Stimulated activated CD4-positive, alpha-beta T cell treated with anti-CD3 and anti-CD28 coated beads, Interleukin-2, amount 100 ng/mL, for 4 hours (primary cell): ENCODE measurements around the gene MINDY3.
"Not testable (repeated sequence)": the region's sequence is repeated elsewhere in the genome, so short reads cannot be mapped to it uniquely, and the experiment has no call there.

Experiments
- DNase-seq: peaks from one replicate; pipeline ENCODE4 v3.0.0-alpha.2; 2020; ENCODE audit warnings: low read depth

The MINDY3 gene

GRCh38 chr10:15780353-15781135 lies 79.8 kb downstream of the MINDY3 start:
- DNase-seq = no peak

GRCh38 chr10:15775513-15775912 lies 84.8 kb downstream of the MINDY3 start:
- no peak for DNase-seq

DNA sequence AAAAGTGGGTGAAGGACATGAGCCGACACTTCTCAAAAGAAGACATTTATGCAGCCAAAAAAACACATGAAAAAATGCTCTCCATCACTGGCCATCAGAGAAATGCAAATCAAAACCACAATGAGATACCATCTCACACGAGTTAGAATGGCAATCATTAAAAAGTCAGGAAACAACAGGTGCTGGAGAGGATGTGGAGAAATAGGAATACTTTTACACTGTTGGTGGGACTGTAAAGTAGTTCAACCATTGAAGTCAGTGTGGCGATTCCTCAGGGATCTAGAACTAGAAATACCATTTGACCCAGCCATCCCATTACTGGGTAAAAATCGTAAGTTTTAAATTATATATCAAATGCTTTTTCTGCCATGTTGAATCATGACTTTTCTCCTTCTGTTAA lies 85.8 kb downstream of the MINDY3 start:
- not testable (repeated sequence) for DNase-seq

GRCh38 chr10:15764892-15765454 lies 95.3 kb downstream of the MINDY3 start:
- DNase-seq = no peak

DNA sequence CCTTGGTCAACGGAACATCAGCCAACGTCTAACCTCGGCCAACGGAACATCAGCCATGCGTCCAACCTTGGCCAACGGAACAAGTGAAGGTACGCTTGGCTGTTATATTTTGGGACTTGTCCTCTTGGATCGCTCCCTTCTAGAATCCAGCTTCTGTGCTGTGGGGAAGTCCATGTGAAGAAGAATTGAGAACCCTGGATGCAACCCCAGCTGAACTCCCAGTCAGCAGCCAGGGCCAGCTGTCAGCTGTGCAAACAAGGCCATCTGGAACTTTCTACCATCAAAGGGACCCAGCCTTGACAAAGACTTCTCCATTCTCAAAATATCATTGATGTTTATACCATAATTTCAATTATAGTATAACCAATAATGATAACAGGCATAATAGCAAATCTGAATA lies 97.3 kb downstream of the MINDY3 start:
- no peak for DNase-seq

- not testable (repeated sequence) for DNase-seq
Observed at GRCh38 chr10:15762239-15762638, 98.1 kb downstream of the MINDY3 start.

DNA sequence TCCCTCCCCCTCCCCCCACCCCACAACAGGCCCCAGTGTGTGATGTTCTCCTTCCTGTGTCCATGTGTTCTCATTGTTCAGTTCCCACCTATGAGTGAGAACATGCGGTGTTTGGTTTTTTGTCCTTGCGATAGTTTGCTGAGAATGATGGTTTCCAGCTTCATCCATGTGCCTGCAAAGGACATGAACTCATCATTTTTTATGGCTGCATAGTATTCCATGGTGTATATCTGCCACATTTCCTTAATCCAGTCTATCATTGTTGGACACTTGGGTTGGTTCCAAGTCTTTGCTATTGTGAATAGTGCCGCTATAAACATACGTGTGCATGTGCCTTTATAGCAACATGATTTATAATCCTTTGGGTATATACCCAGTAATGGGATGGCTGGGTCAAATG lies 99.1 kb downstream of the MINDY3 start:
- DNase-seq = not testable (repeated sequence)

DNA sequence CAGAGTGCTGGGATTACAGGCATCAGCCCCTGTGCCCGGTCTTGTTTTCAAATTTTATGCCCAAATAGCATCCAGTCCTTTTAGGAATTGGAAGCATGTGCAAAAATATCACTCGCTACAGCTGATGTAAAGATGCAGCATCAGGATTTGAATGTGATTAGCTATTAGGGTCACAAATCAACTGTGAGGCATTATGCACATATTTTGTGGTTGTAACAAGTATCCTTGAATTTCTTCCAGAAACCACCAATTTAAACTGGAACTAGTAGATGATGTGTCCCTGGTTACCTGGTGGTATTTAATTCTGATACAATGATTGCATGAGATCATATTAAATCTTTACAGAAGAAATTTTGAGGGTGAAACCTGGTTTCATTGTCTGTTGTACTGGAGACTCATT lies 99.6 kb downstream of the MINDY3 start:
- no peak for DNase-seq

GRCh38 chr10:15759265-15759664 lies 101.0 kb downstream of the MINDY3 start:
- no peak for DNase-seq

GRCh38 chr10:15758618-15759017 lies 101.7 kb downstream of the MINDY3 start:
- no peak for DNase-seq

- no peak for DNase-seq
Observed at GRCh38 chr10:15754937-15755336, 105.4 kb downstream of the MINDY3 start.

DNA sequence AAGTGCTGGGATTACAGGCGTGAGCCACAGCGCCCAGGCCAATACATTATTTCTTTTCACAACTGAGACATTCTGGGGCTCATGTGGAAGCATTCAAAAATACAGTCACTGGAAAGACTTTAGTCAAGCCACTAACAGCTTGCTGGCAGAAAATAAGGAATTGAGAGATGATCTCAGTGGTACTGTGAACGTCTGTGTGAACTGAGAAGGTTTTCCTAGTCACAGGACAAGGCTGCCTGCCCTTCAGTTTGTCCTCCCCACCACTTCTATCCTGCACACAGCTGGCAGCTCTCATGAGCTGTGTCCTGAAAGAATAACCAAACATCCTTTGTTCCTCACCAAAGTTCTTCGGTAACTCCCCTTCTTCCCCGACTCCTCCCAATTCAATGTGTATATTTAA lies 109.3 kb downstream of the MINDY3 start:
- DNase-seq = no peak

DNA sequence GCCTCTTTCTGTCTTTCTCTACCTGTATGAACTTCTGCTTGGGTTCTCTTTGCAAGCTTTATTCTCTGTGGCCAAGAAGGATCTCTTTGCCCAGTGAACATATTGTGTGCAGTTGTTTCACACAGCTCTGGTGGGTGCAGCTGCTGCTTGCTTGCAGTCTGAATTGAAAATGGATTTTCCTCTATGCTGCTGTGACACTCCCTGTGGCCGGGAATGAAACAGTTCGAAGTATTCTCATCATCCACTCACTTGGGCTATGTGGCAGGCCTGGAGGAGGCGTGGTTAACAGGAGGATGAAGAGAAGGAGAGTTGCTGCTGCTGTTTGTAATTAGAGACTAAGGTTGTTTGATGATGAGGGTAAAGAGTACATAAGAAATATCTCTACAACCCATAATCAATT lies 112.2 kb downstream of the MINDY3 start:
- no peak for DNase-seq

DNA sequence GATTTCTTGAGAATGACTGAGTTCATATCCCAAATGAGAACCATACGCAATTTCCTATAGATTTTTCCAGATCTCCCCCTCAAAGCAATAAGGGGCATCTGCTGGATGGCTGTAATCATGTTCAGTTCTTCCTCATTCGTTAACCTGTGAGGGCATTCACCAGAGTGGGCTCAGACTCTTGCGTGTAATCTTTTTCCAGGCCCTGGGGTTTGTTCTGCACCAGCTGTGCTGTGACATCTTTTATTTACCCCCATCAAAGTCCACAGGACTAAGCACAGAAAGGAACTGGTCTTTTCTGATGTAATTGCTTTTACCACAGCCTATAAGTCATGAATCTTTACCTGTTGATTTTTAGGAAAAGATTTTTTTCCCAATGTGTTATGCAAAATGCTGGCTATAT lies 112.7 kb downstream of the MINDY3 start:
- DNase-seq = no peak

GRCh38 chr10:15745751-15746150 lies 114.6 kb downstream of the MINDY3 start:
- no peak for DNase-seq

- DNase-seq = peak; percentile 9
Observed at GRCh38 chr10:15744217-15744865, 116.0 kb downstream of the MINDY3 start.

DNA sequence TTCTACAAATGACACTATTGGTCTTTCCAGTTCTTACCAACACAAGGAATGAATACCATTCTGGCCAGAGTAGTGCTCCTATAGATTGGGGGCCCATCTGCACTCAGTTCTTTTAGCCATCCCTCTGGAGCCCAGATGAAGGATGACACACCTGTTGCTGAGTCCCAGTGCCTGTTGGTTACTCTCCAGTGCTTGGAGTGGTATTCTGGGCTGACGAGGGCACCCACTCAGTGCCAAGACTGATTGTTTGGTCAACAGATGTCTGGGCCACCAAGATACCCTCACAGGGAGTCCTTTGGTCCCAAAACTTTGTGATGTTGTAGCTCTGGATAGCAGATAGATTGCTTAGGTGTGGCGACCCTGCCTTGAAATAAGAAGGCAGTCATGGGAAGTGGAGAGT lies 116.9 kb downstream of the MINDY3 start:
- no peak for DNase-seq

DNA sequence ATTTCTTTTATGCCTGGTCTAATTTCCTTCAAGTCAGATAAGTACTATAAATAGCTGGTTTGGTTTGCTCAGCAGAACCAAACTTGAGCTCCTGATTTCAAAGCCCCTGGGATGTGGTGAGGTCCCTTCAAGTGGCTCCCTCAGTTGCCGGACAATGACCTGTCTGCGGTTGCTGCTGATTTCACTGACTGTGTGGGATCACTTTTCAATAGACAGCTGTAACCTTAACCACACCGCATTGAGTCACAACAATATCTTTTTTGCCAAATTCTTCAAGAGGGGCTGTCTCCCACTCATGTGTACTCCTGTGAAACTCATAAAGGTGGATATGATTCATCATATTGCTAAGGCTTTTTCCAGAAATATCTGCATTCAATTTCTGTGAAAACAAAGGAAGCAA lies 117.5 kb downstream of the MINDY3 start:
- no peak for DNase-seq

DNA sequence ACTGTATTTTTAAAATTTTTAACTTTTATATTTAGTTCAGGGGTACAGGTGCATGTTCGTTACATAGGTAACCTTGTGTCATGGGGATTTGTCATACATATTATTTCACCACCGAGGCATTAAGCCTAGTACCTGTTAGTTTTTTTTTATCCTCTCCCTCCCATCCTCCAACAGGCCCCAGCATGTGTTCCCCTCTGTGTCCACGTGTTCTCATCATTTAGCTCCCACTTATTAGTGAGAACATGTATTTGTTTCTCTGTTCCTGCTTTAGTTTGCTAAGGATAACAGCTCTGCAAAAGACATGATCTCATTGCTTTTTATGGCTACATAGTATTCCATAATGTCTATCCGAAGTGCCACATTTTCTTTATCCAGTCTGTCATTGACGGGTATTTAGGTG lies 118.2 kb downstream of the MINDY3 start:
- DNase-seq = no peak

- no peak for DNase-seq
Observed at GRCh38 chr10:15741581-15741980, 118.7 kb downstream of the MINDY3 start.

- DNase-seq = no peak
Observed at GRCh38 chr10:15740261-15740660, 120.0 kb downstream of the MINDY3 start.

DNA sequence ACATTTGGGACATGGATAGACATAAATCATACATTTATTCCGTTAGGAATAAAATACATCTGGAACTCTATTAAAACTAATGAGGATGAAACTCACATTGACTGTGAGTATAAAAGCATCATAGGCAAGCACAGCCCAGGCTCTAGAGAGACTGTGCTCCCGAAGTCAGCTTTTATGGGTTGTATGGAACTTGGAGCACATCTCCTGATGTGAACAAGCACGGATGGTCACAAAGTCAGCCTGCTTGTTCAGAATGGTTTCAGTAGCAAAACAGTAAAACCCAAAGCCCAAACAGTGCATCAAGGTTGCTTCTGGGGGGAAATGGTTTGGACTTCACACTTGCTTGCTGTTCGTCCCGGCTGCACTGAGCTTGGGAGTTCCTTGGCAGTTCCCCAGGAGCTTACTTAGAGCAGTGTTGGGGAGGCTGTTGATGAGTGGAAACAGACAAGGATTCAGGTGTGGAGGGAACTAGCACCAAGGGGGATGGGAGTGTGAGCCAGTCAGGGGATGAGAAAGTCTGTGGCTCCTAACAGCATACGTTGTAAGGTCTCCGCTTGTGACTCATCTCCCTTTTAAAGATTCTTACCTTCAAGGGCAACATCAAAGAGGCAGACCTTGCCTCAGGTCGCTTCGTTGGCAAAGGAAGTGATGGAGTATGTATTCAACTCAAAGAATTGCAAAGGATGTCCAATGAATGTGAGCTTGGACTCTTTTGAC lies 120.9 kb downstream of the MINDY3 start:
- no peak for DNase-seq
